Gastrocnemius medialis (tissue), 4 donors: ENCODE measurements around the gene MAPK12. TPM values are rescaled to one million over a fixed set of nuclear protein-coding genes. Genes with fewer than 3 reads are reported as not detected.

ENCODE experiments used
- ATAC-seq, 2 donors: fragments of 150-250 bp; one replicate each; pipeline ENCODE4 v1.9.1; 2016
- DNase-seq, 2 donors: peaks; one replicate each; pipeline ENCODE4 v3.0.0-alpha.2; 2019
- H3K27ac ChIP-seq, 4 donors: fragments of 200-600 bp; sonication (generic); 1 replicate in 1 of 4; 2 replicates in 3 of 4; pipeline ENCODE4 v1.5.1; 2016 to 2018; ENCODE audit warnings: mild to moderate bottlenecking in 2 of 4, moderate library complexity in 1 of 4
- H3K27me3 ChIP-seq, 3 donors: fragments of 200-600 bp; sonication (generic) in 2 of 3; 1 replicate in 1 of 3; 2 replicates in 2 of 3; pipeline versions ENCODE4 v1.5.1 to v1.6.0; 2016 to 2019; ENCODE audit warnings: mild to moderate bottlenecking in 1 of 3, moderate library complexity in 1 of 3
- H3K36me3 ChIP-seq, 2 donors: fragments of 200-600 bp; sonication (generic) in 1 of 2; one replicate each; pipeline ENCODE4 v1.5.1; 2017 to 2018
- H3K4me1 ChIP-seq, 2 donors: fragments of 200-600 bp; sonication (generic) in 1 of 2; one replicate each; pipeline ENCODE4 v1.5.1; 2016 to 2017; ENCODE audit warnings: mild to moderate bottlenecking in 2 of 2
- H3K4me3 ChIP-seq, 4 donors: fragments of 200-600 bp; sonication (generic) in 3 of 4; 1 replicate in 1 of 4; 2 replicates in 3 of 4; pipeline ENCODE4 v1.5.1; 2016 to 2019; ENCODE audit warnings: mild to moderate bottlenecking in 2 of 4
- H3K9me3 ChIP-seq, 3 donors: fragments of 200-600 bp; sonication (generic) in 2 of 3; 1 replicate in 1 of 3; 2 replicates in 2 of 3; pipeline ENCODE4 v1.5.1; 2016 to 2019
- CTCF ChIP-seq, 5 experiments: fragments of 450-650 bp in 3 of 5; fragments of 200-600 bp in 2 of 5; sonication (generic) in 2 of 5; IDR thresholded peaks in 4 of 5; conservative IDR thresholded peaks in 1 of 5; 1 replicate in 4 of 5; 2 replicates in 1 of 5; pipeline ENCODE4 v1.5.1; 2016 to 2019; ENCODE audit warnings: antibody characterized with exemption in 5 of 5, mild to moderate bottlenecking in 3 of 5, moderate library complexity in 3 of 5
- POLR2A ChIP-seq, 2 donors: fragments of 450-650 bp; IDR thresholded peaks; one replicate each; pipeline ENCODE4 v1.6.1; 2017; ENCODE audit warnings: antibody characterized with exemption in 2 of 2, mild to moderate bottlenecking in 2 of 2, moderate library complexity in 2 of 2
- in situ Hi-C, 4 donors: fragments of 200-750 bp; cut with MboI; loops; one replicate each; pipeline versions ENCODE4 v1.15.0 to v1.8.0; 2017; ENCODE audit warnings: low sequenced_read_pairs in 4 of 4
- intact Hi-C: fragments of 100-400 bp; cut with DNase I; formaldehyde crosslinking; loops from one replicate; pipeline ENCODE4 v1.15.1; 2023; ENCODE audit warnings: low total_unique reads
- total RNA-seq, 4 donors: library from RNA; depleted of rRNA; stranded (reverse); fragments of >200 nt; gene quantifications; one replicate each; pipeline versions ENCODE4 v1.1.0 to v1.2.3, GENCODE V29; 2016

The MAPK12 gene
- total RNA-seq, 4 donors from 2014 or later = 126 to 290 (median 219) TPM

GRCh38 chr22:50244420-50245213, 16.9 kb downstream of the MAPK12 start, which contains the start of gene TUBGCP6:
TSS of gene TUBGCP6 (minus strand) at chr22:50245023. CDS start at chr22:50244459, 564 bp downstream.
- H3K27me3 ChIP-seq = no peaks in the 10 kb centered on the region
- peak within 1 kb of the TSS; percentile 88 to 98 (median 90) for H3K27ac ChIP-seq
- in situ Hi-C loops = no loop called here
- H3K9me3 ChIP-seq = no peaks in the 10 kb centered on the region
- intact Hi-C loops = loop anchor here (1.0 to 2.0 kb wide), 2 partner anchors 14 to 26 kb away; partner anchors contain the start of gene MAPK11
- DNase-seq (peak; percentile 84 to 90), ATAC-seq (peak; percentile 79 to 80)
- peaks cover 0 to 12% of the 10 kb centered on the region in 2 donors for H3K36me3 ChIP-seq
- TF ChIP-seq CTCF (IDR thresholded peaks at IDR 0.05 in 4 of 5, conservative IDR thresholded peaks at IDR 0.05 in 1 of 5) (peak; percentile 24 to 43 (median 37)), POLR2A (IDR thresholded peaks at IDR 0.05) (peak; percentile 70 to 81)
- H3K4me3 ChIP-seq = peak within 1 kb of the TSS; percentile 74 to 98 (median 81)
- peaks cover 43 to 46% of the 10 kb centered on the region in 2 donors for H3K4me1 ChIP-seq

- no peak for DNase-seq
- in situ Hi-C loops = no loop called here
- TF ChIP-seq POLR2A (IDR thresholded peaks at IDR 0.05) = no peak
- TF ChIP-seq CTCF (IDR thresholded peaks at IDR 0.05 in 4 of 5, conservative IDR thresholded peaks at IDR 0.05 in 1 of 5) = no peak
- intact Hi-C loops = loop anchor here (1.0 to 2.0 kb wide), 2 partner anchors 14 to 27 kb away; partner anchors contain the start of gene MAPK11
- H3K4me3 ChIP-seq = peak overlapping the region; percentile 74 to 98 (median 81)
- no peaks in the 10 kb centered on the region for H3K27me3 ChIP-seq
- H3K27ac ChIP-seq = peak overlapping the region; percentile 88 to 98 (median 90)
- H3K9me3 ChIP-seq = no peaks in the 10 kb centered on the region
- peaks cover 42% of the 10 kb centered on the region in 2 donors for H3K4me1 ChIP-seq
- peak; percentile 4 to 5 for ATAC-seq
- peaks cover 0 to 20% of the 10 kb centered on the region in 2 donors for H3K36me3 ChIP-seq
Measured at GRCh38 chr22:50243685-50244419, 17.6 kb downstream of the MAPK12 start.

GRCh38 chr22:50242406-50242949, 19.0 kb downstream of the MAPK12 start:
- H3K4me1 ChIP-seq = peaks cover 42% of the 10 kb centered on the region in 2 donors

More at GRCh38 chr22:50242406-50242949, 19.0 kb downstream of the MAPK12 start:
- in situ Hi-C loops (no loop called here), intact Hi-C loops (no loop called here)
- DNase-seq (no peak), ATAC-seq (no peak)
- H3K27ac ChIP-seq = peak overlapping the region; percentile 88 to 98 (median 90)
- H3K4me3 ChIP-seq = peak overlapping the region; percentile 74 to 98 (median 81)
- H3K9me3 ChIP-seq = no peaks in the 10 kb centered on the region
- H3K27me3 ChIP-seq = no peaks in the 10 kb centered on the region
- TF ChIP-seq POLR2A (IDR thresholded peaks at IDR 0.05) (no peak), CTCF (IDR thresholded peaks at IDR 0.05 in 4 of 5, conservative IDR thresholded peaks at IDR 0.05 in 1 of 5) (no peak)
- H3K36me3 ChIP-seq = peaks cover 0 to 23% of the 10 kb centered on the region in 2 donors
